WTC11 (cell line): Measurements from ENCODE around the gene HS3ST4.

Source experiments
- CREB1 ChIP-seq: sonication (generic); formaldehyde crosslinking; IDR thresholded peaks from 2 replicates; pipeline ENCODE4 v1.8.0; 2023; ENCODE audit warnings: mild to moderate bottlenecking, missing genetic modification reagents
- CTCF ChIP-seq: fragments of 200-600 bp; IDR thresholded peaks from 2 replicates; pipeline ENCODE4 v1.8.0; 2022; ENCODE audit warnings: antibody characterized with exemption
- ETV6 ChIP-seq: sonication (generic); formaldehyde crosslinking; IDR thresholded peaks from 2 replicates; pipeline ENCODE4 v1.8.1; 2022; ENCODE audit warnings: mild to moderate bottlenecking, missing genetic modification reagents
- FOXP4 ChIP-seq: sonication (generic); formaldehyde crosslinking; IDR thresholded peaks from 2 replicates; pipeline ENCODE4 v1.8.0; 2022; ENCODE audit warnings: mild to moderate bottlenecking, missing genetic modification reagents
- SMAD4 ChIP-seq: sonication (generic); formaldehyde crosslinking; IDR thresholded peaks from 2 replicates; pipeline ENCODE4 v1.8.0; 2022; ENCODE audit warnings: mild to moderate bottlenecking, missing genetic modification reagents
- USF2 ChIP-seq: sonication (generic); formaldehyde crosslinking; IDR thresholded peaks from 2 replicates; pipeline ENCODE4 v1.8.1; 2023; ENCODE audit warnings: mild to moderate bottlenecking, missing genetic modification reagents, moderate library complexity
- ZNF138 ChIP-seq: sonication (generic); formaldehyde crosslinking; conservative IDR thresholded peaks from 2 replicates; pipeline ENCODE4 v1.8.1; 2022; ENCODE audit warnings: mild to moderate bottlenecking, moderate library complexity, missing genetic modification reagents
- ZNF281 ChIP-seq: sonication (generic); formaldehyde crosslinking; IDR thresholded peaks from 2 replicates; pipeline ENCODE4 v1.8.0; 2023; ENCODE audit warnings: mild to moderate bottlenecking, missing genetic modification reagents
- ZNF671 ChIP-seq: fragments of 250-450 bp; sonication (Bioruptor Pico); IDR thresholded peaks from 2 replicates; pipeline ENCODE4 v1.8.0; 2021; ENCODE audit warnings: mild to moderate bottlenecking

GRCh38 chr16:26041952-26042668, 350.4 kb downstream of the HS3ST4 start:
- TF ChIP-seq ZNF281 (CRISPR knock-in tag) (no peak), CREB1 (CRISPR knock-in tag) (no peak), CTCF (no peak), ZNF671 (CRISPR knock-in tag) (no peak), FOXP4 (CRISPR knock-in tag) (no peak), USF2 (CRISPR knock-in tag) (no peak), ZNF138 (CRISPR knock-in tag) (no peak), ETV6 (CRISPR knock-in tag) (no peak), SMAD4 (CRISPR knock-in tag) (no peak)
